ENCODE results near the gene CITED4.

CITED4 gene

GRCh38 chr1:40886318-40887011 lies 24.3 kb upstream of the CITED4 start:
- no peak for DNase-seq (ENCODE audit: low spot score)

- DNase-seq (ENCODE audit: low spot score), result peak; percentile 45
Observed at GRCh38 chr1:40884055-40884795, 22.1 kb upstream of the CITED4 start.

GRCh38 chr1:40880813-40881549 lies 18.8 kb upstream of the CITED4 start:
- no peak for DNase-seq (ENCODE audit: low spot score)

GRCh38 chr1:40879482-40880175 lies 17.5 kb upstream of the CITED4 start:
- DNase-seq (ENCODE audit: low spot score), result no peak

GRCh38 chr1:40878906-40879305 lies 16.7 kb upstream of the CITED4 start:
- DNase-seq (ENCODE audit: low spot score), result no peak

- DNase-seq (ENCODE audit: low spot score), result peak; percentile 46
Observed at GRCh38 chr1:40877698-40878097, 15.5 kb upstream of the CITED4 start.

- no peak for DNase-seq (ENCODE audit: low spot score)
Observed at GRCh38 chr1:40876891-40877290, 14.7 kb upstream of the CITED4 start.

- DNase-seq (ENCODE audit: low spot score), result no peak
Observed at GRCh38 chr1:40876436-40876761, 14.2 kb upstream of the CITED4 start.

- no peak for DNase-seq (ENCODE audit: low spot score)
Observed at GRCh38 chr1:40873863-40874472, 11.8 kb upstream of the CITED4 start.

GRCh38 chr1:40872276-40872675 lies 10.1 kb upstream of the CITED4 start:
- no peak for DNase-seq (ENCODE audit: low spot score)

GRCh38 chr1:40870135-40870728 lies 8.1 kb upstream of the CITED4 start:
- DNase-seq (ENCODE audit: low spot score), result no peak

GRCh38 chr1:40868051-40868723 lies 6.0 kb upstream of the CITED4 start:
- no peak for DNase-seq (ENCODE audit: low spot score)

GRCh38 chr1:40861224-40862003 lies 749 bp downstream of the CITED4 start:
- DNase-seq (ENCODE audit: low spot score), result peak; percentile 53

GRCh38 chr1:40860706-40861223 lies 1.4 kb downstream of the CITED4 start:
- no peak for DNase-seq (ENCODE audit: low spot score)

GRCh38 chr1:40858856-40859416 lies 3.2 kb downstream of the CITED4 start:
- no peak for DNase-seq (ENCODE audit: low spot score)

GRCh38 chr1:40857737-40858136 lies 4.4 kb downstream of the CITED4 start:
- no peak for DNase-seq (ENCODE audit: low spot score)

- no peak for DNase-seq (ENCODE audit: low spot score)
Observed at GRCh38 chr1:40856656-40857302, 5.4 kb downstream of the CITED4 start.

GRCh38 chr1:40856116-40856515 lies 6.0 kb downstream of the CITED4 start:
- DNase-seq (ENCODE audit: low spot score), result no peak

GRCh38 chr1:40855513-40855912 lies 6.7 kb downstream of the CITED4 start:
- DNase-seq (ENCODE audit: low spot score), result no peak

Measured in iPS-NIHi11 (cell line).